ENCODE data around the gene CDH4.

The CDH4 gene

GRCh38 chr20:61790116-61790827, 538.2 kb downstream of the CDH4 start:
- DNase-seq (ENCODE audit: low spot score): no peak

- DNase-seq (ENCODE audit: low spot score): no peak
Observed at GRCh38 chr20:61791995-61792394, 539.9 kb downstream of the CDH4 start.

- no peak for DNase-seq (ENCODE audit: low spot score)
Observed at GRCh38 chr20:61795669-61796630, 543.9 kb downstream of the CDH4 start.

GRCh38 chr20:61796738-61797137, 544.7 kb downstream of the CDH4 start:
- no peak for DNase-seq (ENCODE audit: low spot score)

DNA sequence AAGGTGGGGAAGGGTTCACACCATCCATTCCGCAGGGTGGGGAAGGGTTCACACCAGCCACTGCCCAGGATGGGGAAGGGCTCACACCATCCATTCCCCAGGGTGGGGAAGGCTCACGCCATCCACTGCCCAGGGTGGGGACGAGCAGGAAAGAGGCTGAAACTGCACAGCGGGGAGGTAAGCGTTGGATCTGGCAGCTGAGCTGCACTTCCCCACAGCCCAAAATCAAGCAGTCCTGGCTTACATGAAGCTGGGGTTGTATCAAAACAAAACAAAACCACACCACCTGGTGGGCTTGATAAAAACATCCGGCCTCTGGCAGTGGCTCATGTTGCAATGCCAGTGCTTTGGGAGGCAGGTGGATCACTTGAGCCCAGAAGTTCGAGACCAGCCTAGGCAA, 545.1 kb downstream of the CDH4 start:
- no peak for DNase-seq (ENCODE audit: low spot score)

DNA sequence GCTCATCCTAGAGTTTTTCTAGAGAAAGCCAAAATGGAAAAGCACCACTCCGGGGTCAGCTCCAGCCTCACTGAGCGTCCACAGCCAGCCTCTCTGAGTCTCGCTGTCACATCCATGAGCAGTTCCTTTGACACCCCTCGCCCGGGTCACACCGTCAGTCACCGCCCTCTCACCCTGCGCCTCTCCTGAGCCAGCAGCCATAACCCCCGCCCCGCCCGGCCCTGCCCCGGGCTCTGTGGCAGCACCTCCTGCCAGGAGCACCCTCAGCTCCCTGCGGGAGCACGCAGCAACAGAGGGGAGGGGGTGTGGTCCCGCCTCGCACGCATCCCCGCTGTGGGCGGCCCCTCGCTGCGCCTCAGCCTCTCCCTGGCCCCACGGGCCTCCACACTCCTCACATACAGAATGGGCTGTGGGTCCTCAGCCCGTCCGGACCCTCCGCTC, 545.9 kb downstream of the CDH4 start:
- no peak for DNase-seq (ENCODE audit: low spot score)

- no peak for DNase-seq (ENCODE audit: low spot score)
Observed at GRCh38 chr20:61798632-61799031, 546.6 kb downstream of the CDH4 start.

- DNase-seq (ENCODE audit: low spot score): no peak
Observed at GRCh38 chr20:61799394-61799923, 547.4 kb downstream of the CDH4 start.

- no peak for DNase-seq (ENCODE audit: low spot score)
Observed at GRCh38 chr20:61799928-61800327, 547.9 kb downstream of the CDH4 start.

DNA sequence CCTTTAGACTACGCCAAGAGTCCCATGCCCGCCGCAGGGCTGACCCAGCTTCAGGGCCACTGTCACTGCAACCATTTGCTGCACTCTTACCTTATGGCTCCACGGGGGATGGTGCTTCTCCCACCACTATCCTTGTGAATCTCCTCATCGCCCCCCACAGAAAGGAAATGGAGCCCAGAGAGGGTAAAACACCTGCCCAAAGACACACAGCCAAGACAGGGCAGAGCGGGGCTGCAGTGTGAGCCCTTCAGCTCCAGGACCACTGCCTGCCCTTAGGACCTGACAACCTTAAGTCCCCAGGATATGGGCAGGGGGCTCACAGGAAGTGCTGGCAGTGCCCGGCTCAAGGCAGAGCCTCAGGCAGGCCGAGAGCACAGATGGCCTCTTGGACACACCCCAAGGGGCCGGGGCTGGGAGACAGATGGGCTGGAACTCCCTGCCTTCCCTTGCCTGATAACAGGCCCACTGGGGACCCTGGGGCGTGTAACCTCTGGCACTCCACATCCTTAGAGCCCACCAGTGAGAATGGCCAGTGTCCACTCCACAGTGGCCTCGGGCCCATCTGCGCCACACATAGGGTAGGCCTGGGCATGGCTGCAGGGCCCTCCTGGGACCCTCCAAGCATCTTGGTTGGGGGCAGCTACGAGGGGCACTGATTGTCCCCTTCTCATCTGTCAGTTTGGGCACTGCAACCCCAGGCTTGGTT, 548.5 kb downstream of the CDH4 start:
- DNase-seq (ENCODE audit: low spot score): no peak

DNA sequence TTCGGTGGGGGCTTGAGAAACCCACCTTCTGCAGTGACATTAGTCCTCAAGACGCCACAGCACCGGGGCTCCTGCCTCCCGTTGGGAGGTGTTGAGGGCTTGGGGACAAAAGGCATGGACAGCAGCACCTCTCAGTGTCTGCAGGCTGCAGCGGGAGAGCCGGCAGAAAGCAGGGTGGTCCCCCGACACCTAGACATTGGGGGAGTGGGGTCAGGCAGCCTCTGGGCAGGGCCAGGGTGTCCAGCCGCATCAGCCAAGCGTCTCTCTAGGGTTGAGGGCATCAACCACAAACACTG, 549.0 kb downstream of the CDH4 start:
- DNase-seq (ENCODE audit: low spot score): no peak

DNA sequence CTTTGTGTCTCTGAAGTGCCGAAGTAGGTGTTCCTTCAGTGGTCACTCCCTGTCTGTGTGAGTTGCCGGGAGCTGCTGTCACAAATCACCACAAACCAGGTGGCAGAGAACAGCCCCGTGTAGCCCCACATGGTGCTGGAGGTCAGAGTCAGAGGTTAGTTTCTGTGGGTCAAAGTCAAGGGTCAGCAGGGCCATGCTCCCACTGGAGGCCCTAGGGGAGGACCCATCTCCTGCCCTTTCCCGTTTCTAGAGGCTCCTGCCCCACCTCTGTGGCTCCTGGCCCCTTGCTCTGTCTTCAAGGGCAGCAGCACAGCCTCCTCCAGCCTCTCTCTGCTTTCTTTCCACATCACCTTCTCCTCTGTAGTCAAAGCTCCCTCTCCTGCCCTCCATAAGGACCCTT, 549.4 kb downstream of the CDH4 start:
- no peak for DNase-seq (ENCODE audit: low spot score)

DNA sequence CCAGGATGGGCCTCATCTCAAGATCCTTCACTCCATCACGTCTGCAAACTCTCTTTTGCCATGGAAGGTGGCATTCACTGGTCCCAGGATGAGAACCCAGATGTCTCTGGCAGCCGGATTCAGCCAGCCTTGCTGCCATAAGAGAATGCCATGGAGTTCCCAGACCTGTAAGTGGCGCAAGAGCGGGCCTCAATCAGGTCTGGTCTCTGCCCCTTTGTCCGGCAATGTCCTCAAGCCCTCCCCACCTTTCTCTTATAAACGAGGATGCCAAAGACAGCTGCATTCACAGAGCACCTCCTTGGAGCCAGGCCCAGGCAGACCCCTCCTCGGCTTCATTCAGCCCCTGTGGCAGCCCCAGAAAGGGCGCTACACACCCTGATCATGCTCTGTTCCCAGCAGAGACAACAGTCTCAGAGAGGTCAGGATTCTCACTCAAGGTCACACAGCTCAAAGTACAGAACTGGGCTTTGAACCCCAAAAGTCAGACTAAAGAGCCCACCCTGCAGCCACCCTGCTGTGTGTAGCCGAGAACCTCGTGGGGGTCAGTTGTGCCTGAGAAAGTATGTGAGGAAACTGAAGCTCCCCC, 549.9 kb downstream of the CDH4 start:
- no peak for DNase-seq (ENCODE audit: low spot score)

DNA sequence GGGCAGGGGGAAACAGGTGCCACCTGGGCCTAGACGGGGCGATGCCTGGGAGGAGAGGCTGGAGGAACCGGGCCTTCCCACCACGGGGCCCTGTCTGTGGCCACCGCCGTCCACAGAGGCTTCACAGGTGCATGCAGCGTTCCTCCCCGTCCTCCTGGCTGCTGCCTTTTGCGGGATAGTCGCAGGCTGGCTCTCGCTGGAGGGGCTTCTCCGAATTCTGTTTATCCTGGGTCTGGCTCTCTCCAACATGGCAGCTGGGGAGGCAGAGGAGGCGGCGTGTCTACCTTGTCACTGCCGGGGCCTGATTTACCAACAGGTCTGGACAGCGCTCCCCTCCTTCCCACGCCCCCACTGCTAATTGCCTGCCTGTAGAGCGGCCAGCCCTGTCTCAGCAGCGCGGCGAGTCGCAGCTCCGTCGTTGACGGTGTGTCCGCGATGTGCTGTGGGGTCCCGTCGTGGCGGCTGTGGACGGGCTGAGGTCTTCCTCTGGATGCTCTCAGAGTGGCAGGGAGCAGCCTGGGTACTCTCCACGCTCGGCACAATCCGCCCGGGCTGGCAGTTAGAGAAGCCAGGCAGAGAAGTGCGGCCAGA, 550.8 kb downstream of the CDH4 start:
- DNase-seq (ENCODE audit: low spot score): no peak

DNA sequence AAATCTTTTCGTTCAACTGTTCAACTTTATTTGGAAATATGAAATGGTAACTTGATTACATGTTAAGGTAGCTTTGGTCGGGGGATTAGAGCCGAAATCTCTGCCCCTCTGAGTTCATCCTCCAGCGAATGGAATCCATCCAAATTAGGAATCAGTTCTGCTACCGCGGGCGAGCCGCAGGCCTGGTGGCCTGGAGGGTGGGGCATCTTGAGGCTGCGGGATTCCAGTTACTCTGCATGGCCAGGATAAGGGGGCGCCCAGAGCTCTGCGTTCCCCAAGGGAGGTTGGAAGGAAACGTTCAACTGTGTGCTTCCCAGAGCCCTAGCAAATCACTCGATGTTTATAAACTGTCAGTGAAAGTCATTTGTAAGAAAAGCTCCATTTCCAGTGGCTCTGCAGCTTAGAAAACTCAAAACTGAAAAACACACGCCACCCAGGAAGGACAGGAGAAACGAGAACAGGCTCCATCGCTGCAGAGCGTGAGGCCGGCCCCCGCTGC, 551.4 kb downstream of the CDH4 start:
- DNase-seq (ENCODE audit: low spot score): no peak

- DNase-seq (ENCODE audit: low spot score): no peak
Observed at GRCh38 chr20:61803915-61804751, 552.1 kb downstream of the CDH4 start.

DNA sequence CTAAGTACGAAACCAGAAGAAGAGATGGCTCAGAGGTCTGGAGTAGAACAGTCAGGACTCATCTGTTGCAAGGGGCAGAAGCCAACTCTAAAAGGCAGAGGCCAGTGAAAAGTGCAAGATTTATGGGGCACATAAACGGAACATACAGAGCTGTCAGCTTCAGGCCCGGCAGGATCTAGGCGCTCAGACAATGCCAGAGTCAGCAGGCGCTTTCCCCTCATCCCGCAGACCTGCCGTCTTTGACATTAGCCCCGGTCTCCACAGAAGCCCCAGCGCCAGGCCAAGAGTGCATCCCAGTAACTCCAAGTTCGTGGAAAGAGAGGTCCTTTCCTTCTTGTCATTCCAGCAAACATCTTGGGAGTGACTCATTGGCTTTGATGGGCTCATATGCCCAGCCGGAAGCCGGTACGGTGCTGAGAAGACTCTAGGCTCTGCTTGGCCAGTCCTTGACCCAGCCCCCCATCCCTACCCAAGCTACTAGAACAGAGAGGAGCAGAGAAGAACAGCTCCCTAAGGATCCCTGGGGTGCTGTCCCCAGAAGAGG, 552.8 kb downstream of the CDH4 start:
- DNase-seq (ENCODE audit: low spot score): no peak

GRCh38 chr20:61805365-61805764, 553.3 kb downstream of the CDH4 start:
- DNase-seq (ENCODE audit: low spot score): no peak

- DNase-seq (ENCODE audit: low spot score): no peak
Observed at GRCh38 chr20:61805781-61806180, 553.7 kb downstream of the CDH4 start.

DNA sequence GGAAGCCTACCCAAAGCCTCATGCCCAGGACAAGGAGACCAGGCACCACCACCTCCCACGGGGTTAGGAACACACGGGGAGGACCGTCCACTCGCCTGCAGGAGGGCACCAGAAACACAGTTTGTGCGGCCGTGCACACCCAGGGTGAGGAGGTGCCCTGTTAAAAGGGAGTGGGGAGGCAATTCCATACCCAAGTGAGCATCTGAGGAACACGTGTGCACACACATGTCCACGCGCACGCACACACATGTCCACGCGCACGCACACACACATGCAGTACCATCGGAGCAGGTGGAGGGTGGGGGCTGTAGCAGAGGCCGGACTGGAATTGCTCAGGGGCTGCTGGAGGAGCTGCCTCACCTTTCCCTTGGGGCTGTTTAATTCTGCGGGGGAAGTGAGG, 554.3 kb downstream of the CDH4 start:
- DNase-seq (ENCODE audit: low spot score): no peak
